Measurements from ENCODE around the gene ZMYND19. TPM values are rescaled to one million over a fixed set of nuclear protein-coding genes. Genes with fewer than 3 reads are reported as not detected.
A peak's percentile ranks its signal among the peaks of the same experiment; 100 is the strongest.
"Not testable (repeated sequence)": the region's sequence is repeated elsewhere in the genome, so short reads cannot be mapped to it uniquely, and the experiment has no call there.

ZMYND19 gene
- total RNA-seq, 2 experiments from 2014 or later: 45.9 to 46.5 TPM

DNA sequence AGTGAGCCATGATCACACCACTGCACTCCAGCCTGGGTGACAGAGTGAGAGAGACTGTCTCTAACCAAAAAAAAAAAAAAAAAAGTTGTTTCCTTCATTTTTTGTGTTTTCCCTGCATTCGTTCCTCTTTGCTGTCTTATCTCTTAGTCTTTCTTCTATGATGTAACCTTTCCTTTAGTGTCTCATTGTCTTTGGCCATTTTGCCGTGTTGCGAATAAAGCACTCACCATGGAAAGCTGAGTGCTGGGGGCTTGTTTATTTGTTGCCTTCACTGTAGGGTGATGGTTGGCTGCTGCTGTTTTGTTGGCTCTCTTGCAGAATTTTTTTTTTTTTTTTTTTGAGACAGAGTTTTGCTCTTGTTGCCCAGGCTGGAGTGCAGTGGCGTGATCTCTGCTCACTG lies 36.2 kb upstream of the ZMYND19 start:
- peaks cover 22% of the 10 kb centered on the region for H3K36me3 Mint-ChIP-seq (ENCODE audit: low read depth)
- CTCF ChIA-PET: interaction anchor here (1.8 kb wide), 1 partner anchor 8 kb away, joined by 6 read pairs; the partner anchor contains the start of gene EHMT1
- POLR2A ChIA-PET: interaction anchor here (0.7 to 1.0 kb wide), 3 partner anchors 23 to 38 kb away, joined by 3 read pairs; no protein-coding TSS in a partner anchor

DNA sequence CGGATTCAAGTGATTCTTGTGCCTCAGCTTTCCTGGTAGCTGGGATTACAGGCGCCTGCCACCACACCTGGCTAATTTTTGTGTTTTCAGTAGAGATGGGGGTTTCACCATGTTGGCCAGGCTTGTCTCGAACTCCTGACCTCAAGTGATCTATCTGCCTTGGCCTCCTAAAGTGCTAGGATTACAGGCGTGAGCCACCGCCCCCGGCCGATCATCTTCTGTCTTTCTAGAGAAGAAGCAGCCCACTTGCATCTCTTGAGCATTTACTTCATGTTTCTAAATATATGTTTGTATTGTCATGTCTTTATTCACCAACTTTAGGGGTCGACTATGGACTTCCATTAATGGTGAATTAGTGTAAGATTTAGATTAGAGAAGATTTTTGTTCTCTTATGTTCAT lies 31.9 kb upstream of the ZMYND19 start:
- peaks cover 50% of the 10 kb centered on the region for H3K4me1 Mint-ChIP-seq (ENCODE audit: low read depth)
- H3K9me3 Mint-ChIP-seq; DNase-seq; H3K4me3 Mint-ChIP-seq; ATAC-seq; intact Hi-C loops (cut with micrococcal nuclease); H3K27ac Mint-ChIP-seq; CTCF ChIA-PET; H3K27me3 Mint-ChIP-seq: not testable (repeated sequence)
- H3K36me3 Mint-ChIP-seq (ENCODE audit: low read depth): peaks cover 14% of the 10 kb centered on the region
- POLR2A ChIA-PET: interaction anchor here (3.2 kb wide), 1 partner anchor 31 kb away, joined by 9 read pairs; the partner anchor contains the start of gene ZMYND19

More for the DNA sequence above, 36.2 kb upstream of the ZMYND19 start:
- Mint-ChIP-seq H3K9me3 (no peaks in the 10 kb centered on the region), H3K4me1 (ENCODE audit: low read depth) (peaks cover 53% of the 10 kb centered on the region), H3K27ac (peak overlapping the region; percentile 69), H3K4me3 (no peak overlapping the region), H3K27me3 (no peaks in the 10 kb centered on the region)
- TF ChIP-seq, protein P1, sequence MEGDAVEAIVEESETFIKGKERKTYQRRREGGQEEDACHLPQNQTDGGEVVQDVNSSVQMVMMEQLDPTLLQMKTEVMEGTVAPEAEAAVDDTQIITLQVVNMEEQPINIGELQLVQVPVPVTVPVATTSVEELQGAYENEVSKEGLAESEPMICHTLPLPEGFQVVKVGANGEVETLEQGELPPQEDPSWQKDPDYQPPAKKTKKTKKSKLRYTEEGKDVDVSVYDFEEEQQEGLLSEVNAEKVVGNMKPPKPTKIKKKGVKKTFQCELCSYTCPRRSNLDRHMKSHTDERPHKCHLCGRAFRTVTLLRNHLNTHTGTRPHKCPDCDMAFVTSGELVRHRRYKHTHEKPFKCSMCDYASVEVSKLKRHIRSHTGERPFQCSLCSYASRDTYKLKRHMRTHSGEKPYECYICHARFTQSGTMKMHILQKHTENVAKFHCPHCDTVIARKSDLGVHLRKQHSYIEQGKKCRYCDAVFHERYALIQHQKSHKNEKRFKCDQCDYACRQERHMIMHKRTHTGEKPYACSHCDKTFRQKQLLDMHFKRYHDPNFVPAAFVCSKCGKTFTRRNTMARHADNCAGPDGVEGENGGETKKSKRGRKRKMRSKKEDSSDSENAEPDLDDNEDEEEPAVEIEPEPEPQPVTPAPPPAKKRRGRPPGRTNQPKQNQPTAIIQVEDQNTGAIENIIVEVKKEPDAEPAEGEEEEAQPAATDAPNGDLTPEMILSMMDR (IDR thresholded peaks at IDR 0.05): no peak
- intact Hi-C loops (cut with micrococcal nuclease): no loop called here
- DNase-seq (no peak), ATAC-seq (no peak)

DNA sequence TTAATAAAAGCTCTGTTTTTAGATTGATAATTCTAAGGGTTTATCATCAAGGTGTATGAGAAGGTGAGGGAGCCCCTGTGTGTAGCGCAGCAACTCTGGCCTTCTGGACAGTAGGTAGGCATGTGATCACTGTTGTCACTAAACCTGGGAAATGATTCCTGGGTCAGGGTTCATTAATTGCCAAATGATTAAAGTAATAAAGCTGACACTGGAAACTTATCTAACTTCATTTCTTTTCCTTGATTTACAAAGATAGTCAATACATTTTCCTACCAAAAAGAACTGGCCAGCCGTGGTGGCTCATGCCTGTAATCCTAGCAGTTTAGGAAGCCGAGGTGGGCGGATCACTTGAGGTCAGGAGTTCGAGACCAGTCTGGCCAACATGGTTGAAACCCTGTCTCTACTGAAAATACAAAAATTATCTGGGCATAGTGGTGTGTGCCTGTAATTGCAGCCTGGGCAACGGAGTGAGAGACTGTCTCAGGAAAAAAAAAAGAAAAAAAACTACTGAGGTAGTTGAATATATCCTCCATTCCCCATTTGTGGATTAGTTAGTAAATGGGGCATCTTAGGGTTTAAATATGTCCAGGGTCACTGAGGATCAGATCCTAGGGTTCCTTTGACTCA lies 30.9 kb upstream of the ZMYND19 start:
- H3K27ac Mint-ChIP-seq: peak overlapping the region; percentile 67
- peak; percentile 40 for DNase-seq
- no peak for ATAC-seq
- peaks cover 48% of the 10 kb centered on the region for H3K4me1 Mint-ChIP-seq (ENCODE audit: low read depth)
- intact Hi-C loops (cut with micrococcal nuclease): no loop called here
- H3K27me3 Mint-ChIP-seq: no peaks in the 10 kb centered on the region
- TF ChIP-seq, protein P1 (IDR thresholded peaks at IDR 0.05): peak; percentile 51
- CTCF ChIA-PET: interaction anchor here (0.6 to 1.4 kb wide), 4 partner anchors 12 to 52 kb away, joined by 3 to 4 read pairs (median 3); no protein-coding TSS in a partner anchor
- POLR2A ChIA-PET: interaction anchor here (0.6 to 3.2 kb wide), 5 partner anchors 7 to 43 kb away, joined by 3 to 11 read pairs (median 3); partner anchors contain the start of genes DPH7 and ZMYND19
- H3K9me3 Mint-ChIP-seq: no peaks in the 10 kb centered on the region
- peaks cover 12% of the 10 kb centered on the region for H3K36me3 Mint-ChIP-seq (ENCODE audit: low read depth)
- H3K4me3 Mint-ChIP-seq: peak overlapping the region; percentile 82

DNA sequence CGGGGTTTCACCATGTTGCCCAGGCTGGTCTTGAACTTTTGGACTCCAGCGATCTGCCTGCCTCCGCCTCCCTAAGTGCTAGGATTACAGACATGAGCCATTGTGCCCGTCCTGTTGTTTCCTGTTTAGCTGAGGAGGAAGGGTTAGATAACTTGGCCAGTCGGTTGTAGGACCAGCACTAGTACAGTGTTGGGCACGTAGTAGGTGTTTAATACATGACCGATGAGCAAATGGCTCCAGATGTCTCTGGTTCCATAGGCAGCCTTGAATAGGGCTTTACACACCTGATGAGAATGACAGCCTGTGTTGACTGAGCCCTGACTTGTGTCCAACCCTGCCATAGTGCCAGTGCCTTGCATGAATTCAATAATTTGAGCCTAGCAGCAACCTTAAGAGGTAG lies 30.3 kb upstream of the ZMYND19 start:
- Mint-ChIP-seq H3K27ac (peak overlapping the region; percentile 67), H3K27me3 (no peaks in the 10 kb centered on the region), H3K9me3 (no peaks in the 10 kb centered on the region), H3K4me1 (ENCODE audit: low read depth) (peaks cover 46% of the 10 kb centered on the region), H3K4me3 (peak overlapping the region; percentile 82), H3K36me3 (ENCODE audit: low read depth) (peaks cover 12% of the 10 kb centered on the region)
- TF ChIP-seq, protein P1 (IDR thresholded peaks at IDR 0.05): no peak
- DNase-seq (no peak), ATAC-seq (no peak)
- CTCF ChIA-PET: interaction anchor here (0.6 to 1.4 kb wide), 4 partner anchors 13 to 52 kb away, joined by 3 to 4 read pairs (median 3); no protein-coding TSS in a partner anchor
- POLR2A ChIA-PET: interaction anchor here (0.6 to 3.2 kb wide), 5 partner anchors 8 to 42 kb away, joined by 3 to 11 read pairs (median 3); partner anchors contain the start of genes DPH7 and ZMYND19
- intact Hi-C loops (cut with micrococcal nuclease): no loop called here

GRCh38 chr9:137620048-137620405 lies 29.7 kb upstream of the ZMYND19 start:
- ChIA-PET CTCF (interaction anchor here (0.9 to 1.7 kb wide), 4 partner anchors 8 to 50 kb away, joined by 3 to 5 read pairs (median 3); no protein-coding TSS in a partner anchor), POLR2A (interaction anchor here (0.8 to 1.7 kb wide), 4 partner anchors 9 to 22 kb away, joined by 3 to 11 read pairs (median 4); no protein-coding TSS in a partner anchor)
- Mint-ChIP-seq H3K9me3 (no peaks in the 10 kb centered on the region), H3K4me3 (peak overlapping the region; percentile 82), H3K36me3 (ENCODE audit: low read depth) (peaks cover 8% of the 10 kb centered on the region), H3K27me3 (no peaks in the 10 kb centered on the region), H3K27ac (peak overlapping the region; percentile 78), H3K4me1 (ENCODE audit: low read depth) (peaks cover 41% of the 10 kb centered on the region)
- TF ChIP-seq, protein P1 (IDR thresholded peaks at IDR 0.05): no peak
- DNase-seq (no peak), ATAC-seq (no peak)
- intact Hi-C loops (cut with micrococcal nuclease): no loop called here

All from activated CD8-positive, alpha-beta T cell treated with anti-CD3 and anti-CD28 coated beads for 36 hours (primary cell).